Endodermal cell (in vitro differentiated cells): ENCODE results near the gene TRIM6. TPM values are rescaled to one million over a fixed set of nuclear protein-coding genes. Genes with fewer than 3 reads are reported as not detected.

ENCODE experiments used
- DNase-seq: peaks from one replicate; pipeline ENCODE4 v3.0.0-alpha.2; 2017
- H3K27ac ChIP-seq: 2 replicates; pipeline ENCODE4 v1.5.1; 2013; ENCODE audit warnings: mild to moderate bottlenecking, low read depth, low read length, moderate library complexity
- H3K27me3 ChIP-seq: 2 replicates; pipeline ENCODE4 v1.6.1; 2013; ENCODE audit warnings: mild to moderate bottlenecking, low read length, moderate library complexity; ENCODE audit not compliant: insufficient read depth, control insufficient read depth, poor library complexity, severe bottlenecking
- H3K36me3 ChIP-seq: 2 replicates; pipeline ENCODE4 v1.7.0; 2013; ENCODE audit warnings: mild to moderate bottlenecking, low read length, moderate library complexity; ENCODE audit not compliant: control insufficient read depth, insufficient read depth
- H3K4me1 ChIP-seq: one replicate; pipeline ENCODE4 v1.7.0; 2013; ENCODE audit warnings: low read length; ENCODE audit not compliant: control insufficient read depth, insufficient read depth
- H3K4me3 ChIP-seq: 2 replicates; pipeline ENCODE4 v1.5.1; 2013; ENCODE audit warnings: mild to moderate bottlenecking, low read length, moderate library complexity
- H3K9ac ChIP-seq: 2 replicates; pipeline ENCODE4 v1.6.1; 2013; ENCODE audit warnings: mild to moderate bottlenecking, low read length, moderate library complexity; ENCODE audit not compliant: poor library complexity, severe bottlenecking; ENCODE audit errors: extremely low read depth
- H3K9me3 ChIP-seq: 2 replicates; pipeline ENCODE4 v1.6.1; 2013; ENCODE audit warnings: mild to moderate bottlenecking, low read length, moderate library complexity; ENCODE audit not compliant: control insufficient read depth
- H3K27ac Mint-ChIP-seq: 2 replicates; pipeline ENCODE4 v1.8.0; 2020; ENCODE audit warnings: mixed read lengths
- H3K27me3 Mint-ChIP-seq: 2 replicates; pipeline ENCODE4 v1.8.0; 2021; ENCODE audit warnings: mild to moderate bottlenecking, mixed read lengths; ENCODE audit not compliant: insufficient read depth
- H3K36me3 Mint-ChIP-seq: 2 replicates; pipeline ENCODE4 v1.8.0; 2020; ENCODE audit warnings: low read depth, mixed read lengths
- H3K4me1 Mint-ChIP-seq: 2 replicates; pipeline ENCODE4 v1.8.0; 2020; ENCODE audit warnings: mixed read lengths
- H3K4me3 Mint-ChIP-seq: 2 replicates; pipeline ENCODE4 v1.8.0; 2020; ENCODE audit warnings: mild to moderate bottlenecking, moderate library complexity, mixed read lengths
- H3K9me3 Mint-ChIP-seq: 2 replicates; pipeline ENCODE4 v1.8.0; 2020; ENCODE audit warnings: mild to moderate bottlenecking, mixed read lengths
- WGBS, 2 experiments: methylation state at CpG; one replicate each; pipeline versions ENCODE4 v1.1.5 to v1.1.7; 2013; ENCODE audit warnings: missing lambda C conversion rate in 2 of 2, mixed read lengths in 1 of 2; ENCODE audit not compliant: insufficient coverage in 1 of 2, insufficient read length in 1 of 2; 5-methylcytosine and 5-hydroxymethylcytosine counted together
- total RNA-seq, 2 donors: library from RNA; stranded (reverse); fragmentation: NEBNext Ultra II Directional in 1 of 2; extraction: Animal tissue kit (Norgen Biotek cat#: 25700) in 1 of 2; gene quantifications; 2 replicates in 1 of 2; 3 replicates in 1 of 2; pipeline ENCODE4 v1.2.1, GENCODE V29; 2021
- TF ChIP-seq, protein P1 (sequence below): fragments of 200-600 bp; sonication (generic); conservative IDR thresholded peaks from 2 replicates; pipeline ENCODE4 v1.5.0; 2021; ENCODE audit warnings: antibody characterized with exemption, mild to moderate bottlenecking

The TRIM6 gene
- total RNA-seq, 2 donors from 2014 or later: 17.4 to 26.1 TPM

DNA sequence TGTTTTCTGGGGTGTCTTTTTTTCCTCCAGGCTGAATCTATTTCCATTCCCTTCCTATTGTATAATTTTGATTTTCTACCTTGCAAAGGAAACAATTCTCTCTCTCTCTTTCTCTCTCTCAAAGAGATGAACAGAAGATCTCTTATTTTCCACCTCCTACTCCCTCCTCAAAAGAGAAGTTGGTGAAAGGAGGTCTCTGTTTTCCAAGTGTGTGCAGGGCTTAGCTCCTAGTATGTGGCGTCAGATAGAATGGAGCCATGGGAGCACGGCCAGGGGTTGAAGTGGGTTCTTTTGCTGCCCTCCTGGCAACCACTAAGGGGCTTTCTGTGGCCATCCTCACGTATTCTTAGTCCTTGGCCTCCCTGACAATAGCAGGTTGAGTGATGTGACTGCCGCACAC lies 28.8 kb downstream of the TRIM6 start:
- H3K4me3 Mint-ChIP-seq: peak overlapping the region; percentile 42
- no peak for DNase-seq
- WGBS, 2 experiments: 69 to 79% methylated on average over 4 of the region's 4 CpGs
- H3K27ac Mint-ChIP-seq: no peak overlapping the region
- H3K4me1 ChIP-seq: peaks cover 12% of the 10 kb centered on the region
- H3K36me3 Mint-ChIP-seq: no peaks in the 10 kb centered on the region
- H3K27me3 Mint-ChIP-seq: no peaks in the 10 kb centered on the region
- no peaks in the 10 kb centered on the region for H3K9me3 ChIP-seq
- TF ChIP-seq, protein P1, sequence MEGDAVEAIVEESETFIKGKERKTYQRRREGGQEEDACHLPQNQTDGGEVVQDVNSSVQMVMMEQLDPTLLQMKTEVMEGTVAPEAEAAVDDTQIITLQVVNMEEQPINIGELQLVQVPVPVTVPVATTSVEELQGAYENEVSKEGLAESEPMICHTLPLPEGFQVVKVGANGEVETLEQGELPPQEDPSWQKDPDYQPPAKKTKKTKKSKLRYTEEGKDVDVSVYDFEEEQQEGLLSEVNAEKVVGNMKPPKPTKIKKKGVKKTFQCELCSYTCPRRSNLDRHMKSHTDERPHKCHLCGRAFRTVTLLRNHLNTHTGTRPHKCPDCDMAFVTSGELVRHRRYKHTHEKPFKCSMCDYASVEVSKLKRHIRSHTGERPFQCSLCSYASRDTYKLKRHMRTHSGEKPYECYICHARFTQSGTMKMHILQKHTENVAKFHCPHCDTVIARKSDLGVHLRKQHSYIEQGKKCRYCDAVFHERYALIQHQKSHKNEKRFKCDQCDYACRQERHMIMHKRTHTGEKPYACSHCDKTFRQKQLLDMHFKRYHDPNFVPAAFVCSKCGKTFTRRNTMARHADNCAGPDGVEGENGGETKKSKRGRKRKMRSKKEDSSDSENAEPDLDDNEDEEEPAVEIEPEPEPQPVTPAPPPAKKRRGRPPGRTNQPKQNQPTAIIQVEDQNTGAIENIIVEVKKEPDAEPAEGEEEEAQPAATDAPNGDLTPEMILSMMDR: no peak
- H3K4me1 Mint-ChIP-seq: peaks cover 31% of the 10 kb centered on the region
- no peak overlapping the region for H3K27ac ChIP-seq
- no peak overlapping the region for H3K4me3 ChIP-seq
- no peaks in the 10 kb centered on the region for H3K36me3 ChIP-seq
- H3K9ac ChIP-seq: no peak overlapping the region
- H3K27me3 ChIP-seq: no peaks in the 10 kb centered on the region
- no peaks in the 10 kb centered on the region for H3K9me3 Mint-ChIP-seq

DNA sequence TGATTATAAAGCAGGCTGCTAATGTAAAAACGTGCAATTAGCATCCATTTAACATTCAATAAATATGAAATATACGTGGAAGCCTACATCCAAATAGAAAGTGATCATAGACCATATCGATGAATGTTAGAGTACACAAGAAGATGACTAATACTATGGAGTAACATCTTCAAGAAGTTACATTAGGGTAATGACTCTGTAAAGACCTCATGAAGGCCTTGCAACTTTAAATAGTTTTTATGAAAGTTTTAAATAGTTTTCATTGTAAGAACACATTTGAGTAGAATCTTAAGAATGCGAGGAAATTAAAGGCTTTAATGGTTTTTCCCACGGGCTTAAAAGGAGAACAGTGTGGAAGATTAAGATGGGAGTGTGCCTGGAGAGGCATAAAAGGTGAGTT lies 29.8 kb downstream of the TRIM6 start:
- peaks cover 23% of the 10 kb centered on the region for H3K4me1 Mint-ChIP-seq
- TF ChIP-seq, protein P1: no peak

GRCh38 chr11:5631417-5631816 lies 35.0 kb downstream of the TRIM6 start:
- Mint-ChIP-seq H3K9me3 (no peaks in the 10 kb centered on the region), H3K27ac (no peak overlapping the region), H3K4me1 (peaks cover 11% of the 10 kb centered on the region), H3K27me3 (no peaks in the 10 kb centered on the region), H3K4me3 (no peak overlapping the region), H3K36me3 (peaks cover 2% of the 10 kb centered on the region)
- H3K9me3 ChIP-seq: no peaks in the 10 kb centered on the region
- no peaks in the 10 kb centered on the region for H3K36me3 ChIP-seq
- 94 to 100% methylated on average over 2 of the region's 2 CpGs for WGBS, 2 experiments
- H3K4me1 ChIP-seq: peaks cover 6% of the 10 kb centered on the region
- H3K27ac ChIP-seq: no peak overlapping the region
- no peak overlapping the region for H3K9ac ChIP-seq
- DNase-seq: no peak
- TF ChIP-seq, protein P1: no peak
- no peak overlapping the region for H3K4me3 ChIP-seq
- H3K27me3 ChIP-seq: no peaks in the 10 kb centered on the region

More for the DNA sequence above, 29.8 kb downstream of the TRIM6 start:
- no peak for DNase-seq
- Mint-ChIP-seq H3K27me3 (no peaks in the 10 kb centered on the region), H3K36me3 (no peaks in the 10 kb centered on the region), H3K4me3 (no peak overlapping the region), H3K27ac (no peak overlapping the region), H3K9me3 (no peaks in the 10 kb centered on the region)
- Histone ChIP-seq H3K4me1 (peaks cover 3% of the 10 kb centered on the region), H3K27ac (no peak overlapping the region), H3K36me3 (no peaks in the 10 kb centered on the region), H3K27me3 (no peaks in the 10 kb centered on the region), H3K9ac (no peak overlapping the region), H3K4me3 (no peak overlapping the region), H3K9me3 (no peaks in the 10 kb centered on the region)
- WGBS, 2 experiments: 85 to 96% methylated on average over 3 to 5 of the region's 5 CpGs
